GM12864 (cell line): ENCODE data around the gene CFAP46.

Source experiments
- DNase-seq: peaks from one replicate; pipeline ENCODE4 v3.0.0-alpha.2; 2011; ENCODE audit warnings: low read depth
- H3K4me3 ChIP-seq: 2 replicates; pipeline ENCODE4 v1.5.1; 2011; ENCODE audit warnings: mild to moderate bottlenecking, low read depth, low read length, control low read depth
- CTCF ChIP-seq: IDR thresholded peaks from 2 replicates; pipeline ENCODE4 v1.5.1; 2011; ENCODE audit warnings: low read depth, mild to moderate bottlenecking, moderate library complexity, low read length, control low read depth, inconsistent platforms; ENCODE audit errors: missing control alignments

The CFAP46 gene

GRCh38 chr10:132987671-132988571, 45.6 kb upstream of the CFAP46 start:
- no peak overlapping the region for H3K4me3 ChIP-seq
- no peak for TF ChIP-seq CTCF
- DNase-seq: no peak

GRCh38 chr10:132986978-132987377, 44.6 kb upstream of the CFAP46 start:
- no peak for DNase-seq
- H3K4me3 ChIP-seq: no peak overlapping the region
- TF ChIP-seq CTCF: no peak

GRCh38 chr10:132986576-132986975, 44.2 kb upstream of the CFAP46 start:
- no peak overlapping the region for H3K4me3 ChIP-seq
- no peak for TF ChIP-seq CTCF
- no peak for DNase-seq

GRCh38 chr10:132986076-132986475, 43.7 kb upstream of the CFAP46 start:
- H3K4me3 ChIP-seq: no peak overlapping the region
- TF ChIP-seq CTCF: no peak
- DNase-seq: no peak

GRCh38 chr10:132985546-132985900, 43.2 kb upstream of the CFAP46 start:
- no peak overlapping the region for H3K4me3 ChIP-seq
- no peak for TF ChIP-seq CTCF
- DNase-seq: no peak

- DNase-seq: no peak
- no peak overlapping the region for H3K4me3 ChIP-seq
- no peak for TF ChIP-seq CTCF
Measured at GRCh38 chr10:132984801-132985545, 42.6 kb upstream of the CFAP46 start.
